Measurements from ENCODE around the gene ACIN1. TPM values are rescaled to one million over a fixed set of nuclear protein-coding genes. Genes with fewer than 3 reads are reported as not detected.

ACIN1 gene
- total and polyA plus RNA-seq, 2 donors (not counting 1 experiment from before 2014, with no cell fraction given): 75.1 to 94.0 TPM

DNA sequence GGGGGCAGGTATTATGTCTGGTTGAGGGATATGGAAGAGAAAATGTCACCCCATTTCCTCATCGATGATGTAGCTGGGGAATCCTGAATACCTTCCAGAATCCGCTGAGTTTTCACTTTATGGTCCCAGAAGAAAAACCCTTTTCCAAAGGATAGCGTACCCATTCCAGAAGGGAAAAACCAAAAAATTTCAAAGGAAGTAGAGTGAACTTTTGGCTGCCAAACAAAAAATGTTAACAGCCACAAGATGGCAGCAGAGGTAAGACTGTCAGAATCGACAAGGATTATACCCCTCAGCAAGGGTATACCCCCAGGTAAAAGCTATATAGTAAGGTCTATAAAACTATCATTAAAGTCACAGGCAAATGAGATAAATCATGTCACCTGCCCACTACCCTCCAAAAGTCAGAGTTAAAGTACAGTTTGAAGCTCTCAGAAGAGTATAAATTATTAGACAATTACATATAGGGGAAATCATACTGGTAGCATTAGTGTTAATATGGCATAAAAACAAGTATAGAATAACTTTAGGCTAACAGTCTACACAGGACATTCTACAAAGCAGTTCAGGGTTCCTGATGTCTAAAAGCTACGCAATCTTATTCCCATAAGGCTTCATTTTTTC is 18.0 kb downstream of the ACIN1 start:
- peak in 1 of 2 donors; percentile 58 for DNase-seq (ENCODE audit: low read depth in 2 of 2)
- TF ChIP-seq EZH2 (IDR thresholded peaks at IDR 0.05; ENCODE audit: low read length, missing control alignments): no peak
- TF ChIP-seq, protein P1, sequence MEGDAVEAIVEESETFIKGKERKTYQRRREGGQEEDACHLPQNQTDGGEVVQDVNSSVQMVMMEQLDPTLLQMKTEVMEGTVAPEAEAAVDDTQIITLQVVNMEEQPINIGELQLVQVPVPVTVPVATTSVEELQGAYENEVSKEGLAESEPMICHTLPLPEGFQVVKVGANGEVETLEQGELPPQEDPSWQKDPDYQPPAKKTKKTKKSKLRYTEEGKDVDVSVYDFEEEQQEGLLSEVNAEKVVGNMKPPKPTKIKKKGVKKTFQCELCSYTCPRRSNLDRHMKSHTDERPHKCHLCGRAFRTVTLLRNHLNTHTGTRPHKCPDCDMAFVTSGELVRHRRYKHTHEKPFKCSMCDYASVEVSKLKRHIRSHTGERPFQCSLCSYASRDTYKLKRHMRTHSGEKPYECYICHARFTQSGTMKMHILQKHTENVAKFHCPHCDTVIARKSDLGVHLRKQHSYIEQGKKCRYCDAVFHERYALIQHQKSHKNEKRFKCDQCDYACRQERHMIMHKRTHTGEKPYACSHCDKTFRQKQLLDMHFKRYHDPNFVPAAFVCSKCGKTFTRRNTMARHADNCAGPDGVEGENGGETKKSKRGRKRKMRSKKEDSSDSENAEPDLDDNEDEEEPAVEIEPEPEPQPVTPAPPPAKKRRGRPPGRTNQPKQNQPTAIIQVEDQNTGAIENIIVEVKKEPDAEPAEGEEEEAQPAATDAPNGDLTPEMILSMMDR (conservative IDR thresholded peaks at IDR 0.05 in 1 of 2, IDR thresholded peaks at IDR 0.05 in 1 of 2; ENCODE audit: low read depth in 1 of 2, low read length in 2 of 2): peak; percentile 64 to 70
- H3K9ac ChIP-seq (ENCODE audit: insufficient read depth, low read length): no peak overlapping the region
- H3K9me3 ChIP-seq (ENCODE audit: control insufficient read depth, insufficient read depth, low read depth, low read length): no peaks in the 10 kb centered on the region
- peaks cover 23% of the 10 kb centered on the region for H3K36me3 ChIP-seq (ENCODE audit: control insufficient read depth, insufficient read depth, low read length)
- peaks cover 37% of the 10 kb centered on the region for H3K4me1 ChIP-seq (ENCODE audit: control insufficient read depth, extremely low read depth, insufficient read depth, low read length)
- H3K4me3 ChIP-seq (replicated peaks in 1 of 4; ENCODE audit: control extremely low read depth in 1 of 4, insufficient read depth in 1 of 4, low read depth in 3 of 4, low read length in 4 of 4): no peak overlapping the region
- no peak overlapping the region for H3K27ac ChIP-seq (ENCODE audit: insufficient read depth, low read length)
- H3K27me3 ChIP-seq (ENCODE audit: control insufficient read depth, insufficient read depth, low read length): no peaks in the 10 kb centered on the region
- no peaks in the 10 kb centered on the region for H4K20me1 ChIP-seq (ENCODE audit: control insufficient read depth, extremely low read depth, insufficient read depth, low read length)
- H2AFZ ChIP-seq (ENCODE audit: low read length): no peak overlapping the region
- H3K4me2 ChIP-seq (ENCODE audit: extremely low read depth, insufficient read depth, low read length): no peak overlapping the region
- H3K79me2 ChIP-seq (ENCODE audit: control insufficient read depth, insufficient read depth, low read length): peaks cover 6% of the 10 kb centered on the region

DNA sequence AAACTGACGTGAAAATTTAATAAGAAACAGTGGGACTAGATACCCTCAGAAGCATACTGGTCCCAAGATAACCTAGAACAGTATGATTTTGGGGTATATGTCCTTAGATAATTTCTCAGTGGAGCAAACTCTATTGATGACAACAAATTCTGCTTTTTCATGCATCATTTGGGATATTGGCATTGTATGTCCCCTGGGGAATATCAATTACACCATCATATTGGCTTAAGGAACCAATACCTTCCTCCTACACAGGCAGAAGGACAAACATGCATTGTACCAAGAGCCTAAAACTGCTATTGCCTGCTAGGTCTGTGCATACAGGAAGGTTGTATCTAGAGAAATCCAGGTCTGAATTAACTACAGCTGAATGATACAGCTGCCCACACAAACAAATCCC is 20.0 kb downstream of the ACIN1 start:
- H3K4me2 ChIP-seq (ENCODE audit: extremely low read depth, insufficient read depth, low read length): no peak overlapping the region
- H3K9ac ChIP-seq (ENCODE audit: insufficient read depth, low read length): no peak overlapping the region
- no peaks in the 10 kb centered on the region for H3K9me3 ChIP-seq (ENCODE audit: control insufficient read depth, insufficient read depth, low read depth, low read length)
- H3K27me3 ChIP-seq (ENCODE audit: control insufficient read depth, insufficient read depth, low read length): no peaks in the 10 kb centered on the region
- H3K36me3 ChIP-seq (ENCODE audit: control insufficient read depth, insufficient read depth, low read length): peaks cover 18% of the 10 kb centered on the region
- peaks cover 32% of the 10 kb centered on the region for H3K4me1 ChIP-seq (ENCODE audit: control insufficient read depth, extremely low read depth, insufficient read depth, low read length)
- TF ChIP-seq, protein P1 (conservative IDR thresholded peaks at IDR 0.05 in 1 of 2, IDR thresholded peaks at IDR 0.05 in 1 of 2; ENCODE audit: low read depth in 1 of 2, low read length in 2 of 2): no peak
- TF ChIP-seq EZH2 (IDR thresholded peaks at IDR 0.05; ENCODE audit: low read length, missing control alignments): no peak
- H3K79me2 ChIP-seq (ENCODE audit: control insufficient read depth, insufficient read depth, low read length): peaks cover 21% of the 10 kb centered on the region
- no peaks in the 10 kb centered on the region for H4K20me1 ChIP-seq (ENCODE audit: control insufficient read depth, extremely low read depth, insufficient read depth, low read length)
- H3K4me3 ChIP-seq (replicated peaks in 1 of 4; ENCODE audit: control extremely low read depth in 1 of 4, insufficient read depth in 1 of 4, low read depth in 3 of 4, low read length in 4 of 4): no peak overlapping the region
- DNase-seq (ENCODE audit: low read depth in 2 of 2): no peak
- H3K27ac ChIP-seq (ENCODE audit: insufficient read depth, low read length): no peak overlapping the region
- H2AFZ ChIP-seq (ENCODE audit: low read length): no peak overlapping the region

DNA sequence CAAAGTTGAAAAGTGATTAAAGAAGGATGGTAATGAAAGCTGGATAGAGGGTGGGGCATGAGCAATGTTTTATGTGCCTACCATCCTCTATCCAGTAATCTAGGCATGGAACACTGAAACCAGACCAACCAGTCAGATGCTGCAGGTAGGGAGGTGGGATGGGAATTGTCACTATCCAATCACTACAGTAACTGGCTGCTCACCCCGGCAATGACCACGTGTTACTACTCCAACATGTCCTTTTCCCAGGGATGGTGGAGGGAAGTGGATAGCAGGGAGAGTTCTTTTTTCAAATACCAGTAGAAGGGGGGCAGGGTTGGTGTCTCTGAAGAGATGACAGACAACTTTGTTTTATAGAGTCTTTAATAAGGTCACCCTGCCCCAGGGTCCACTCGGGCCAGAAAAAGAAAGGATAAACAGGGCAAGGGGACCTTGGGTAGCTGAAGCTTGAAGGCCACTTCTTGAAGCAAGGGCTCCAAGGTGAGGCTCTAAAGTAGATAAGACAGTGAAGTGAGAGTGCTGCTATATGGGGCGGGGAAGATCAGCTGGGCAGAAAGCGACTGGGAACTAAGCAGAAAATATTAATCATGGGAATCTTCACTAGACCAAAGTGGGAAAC is 22.9 kb downstream of the ACIN1 start:
- peak overlapping the region; percentile 83 for H3K27ac ChIP-seq (ENCODE audit: insufficient read depth, low read length)
- TF ChIP-seq, protein P1 (conservative IDR thresholded peaks at IDR 0.05 in 1 of 2, IDR thresholded peaks at IDR 0.05 in 1 of 2; ENCODE audit: low read depth in 1 of 2, low read length in 2 of 2): no peak
- TF ChIP-seq EZH2 (IDR thresholded peaks at IDR 0.05; ENCODE audit: low read length, missing control alignments): no peak
- H3K9me3 ChIP-seq (ENCODE audit: control insufficient read depth, insufficient read depth, low read depth, low read length): no peaks in the 10 kb centered on the region
- peak overlapping the region; percentile 56 for H3K4me2 ChIP-seq (ENCODE audit: extremely low read depth, insufficient read depth, low read length)
- no peak overlapping the region for H2AFZ ChIP-seq (ENCODE audit: low read length)
- H3K79me2 ChIP-seq (ENCODE audit: control insufficient read depth, insufficient read depth, low read length): peaks cover 45% of the 10 kb centered on the region
- no peaks in the 10 kb centered on the region for H3K27me3 ChIP-seq (ENCODE audit: control insufficient read depth, insufficient read depth, low read length)
- H3K9ac ChIP-seq (ENCODE audit: insufficient read depth, low read length): no peak overlapping the region
- H3K4me1 ChIP-seq (ENCODE audit: control insufficient read depth, extremely low read depth, insufficient read depth, low read length): peaks cover 20% of the 10 kb centered on the region
- peaks cover 22% of the 10 kb centered on the region for H3K36me3 ChIP-seq (ENCODE audit: control insufficient read depth, insufficient read depth, low read length)
- no peak for DNase-seq (ENCODE audit: low read depth in 2 of 2)
- H4K20me1 ChIP-seq (ENCODE audit: control insufficient read depth, extremely low read depth, insufficient read depth, low read length): no peaks in the 10 kb centered on the region
- peak overlapping the region in 2 of 4 experiments; percentile 97 to 98 for H3K4me3 ChIP-seq (replicated peaks in 1 of 4; ENCODE audit: control extremely low read depth in 1 of 4, insufficient read depth in 1 of 4, low read depth in 3 of 4, low read length in 4 of 4)

Measured in fibroblast of lung (primary cell).